Measurements from ENCODE around the gene CBLN3. TPM values are rescaled to one million over a fixed set of nuclear protein-coding genes. Genes with fewer than 3 reads are reported as not detected.

Gene CBLN3
- total RNA-seq, 1 experiment from 2014 or later, result 2.0 TPM

DNA sequence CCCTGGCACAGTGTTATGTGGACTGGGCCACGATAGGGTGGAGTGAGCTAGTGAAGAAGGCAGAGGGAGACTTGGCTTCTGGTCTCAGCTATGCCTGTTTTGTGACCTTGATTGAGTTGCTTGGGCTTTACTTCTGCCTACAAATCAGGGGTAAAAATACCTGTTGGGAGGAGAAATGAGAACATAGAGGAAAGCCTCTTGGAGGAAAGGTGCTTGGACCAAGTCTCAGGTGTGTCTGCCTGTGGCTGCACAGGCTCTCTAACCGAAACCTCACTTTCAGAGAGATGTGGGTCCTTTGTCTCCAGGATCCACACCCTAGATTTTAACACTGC lies 8.2 kb upstream of the CBLN3 start (continued):
- TF ChIP-seq, protein P1, sequence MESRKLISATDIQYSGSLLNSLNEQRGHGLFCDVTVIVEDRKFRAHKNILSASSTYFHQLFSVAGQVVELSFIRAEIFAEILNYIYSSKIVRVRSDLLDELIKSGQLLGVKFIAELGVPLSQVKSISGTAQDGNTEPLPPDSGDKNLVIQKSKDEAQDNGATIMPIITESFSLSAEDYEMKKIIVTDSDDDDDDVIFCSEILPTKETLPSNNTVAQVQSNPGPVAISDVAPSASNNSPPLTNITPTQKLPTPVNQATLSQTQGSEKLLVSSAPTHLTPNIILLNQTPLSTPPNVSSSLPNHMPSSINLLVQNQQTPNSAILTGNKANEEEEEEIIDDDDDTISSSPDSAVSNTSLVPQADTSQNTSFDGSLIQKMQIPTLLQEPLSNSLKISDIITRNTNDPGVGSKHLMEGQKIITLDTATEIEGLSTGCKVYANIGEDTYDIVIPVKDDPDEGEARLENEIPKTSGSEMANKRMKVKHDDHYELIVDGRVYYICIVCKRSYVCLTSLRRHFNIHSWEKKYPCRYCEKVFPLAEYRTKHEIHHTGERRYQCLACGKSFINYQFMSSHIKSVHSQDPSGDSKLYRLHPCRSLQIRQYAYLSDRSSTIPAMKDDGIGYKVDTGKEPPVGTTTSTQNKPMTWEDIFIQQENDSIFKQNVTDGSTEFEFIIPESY (IDR thresholded peaks at IDR 0.05; ENCODE audit: extremely low read depth, insufficient replicate concordance, low read length), result no peak
- no peak for TF ChIP-seq RAD21 (IDR thresholded peaks at IDR 0.05; ENCODE audit: low read depth)
- no peak for TF ChIP-seq EGR1 (IDR thresholded peaks at IDR 0.05; ENCODE audit: low read depth)
- no peak for TF ChIP-seq YY1 (IDR thresholded peaks at IDR 0.05; ENCODE audit: extremely low read depth, insufficient replicate concordance, low read depth, low read length)

DNA sequence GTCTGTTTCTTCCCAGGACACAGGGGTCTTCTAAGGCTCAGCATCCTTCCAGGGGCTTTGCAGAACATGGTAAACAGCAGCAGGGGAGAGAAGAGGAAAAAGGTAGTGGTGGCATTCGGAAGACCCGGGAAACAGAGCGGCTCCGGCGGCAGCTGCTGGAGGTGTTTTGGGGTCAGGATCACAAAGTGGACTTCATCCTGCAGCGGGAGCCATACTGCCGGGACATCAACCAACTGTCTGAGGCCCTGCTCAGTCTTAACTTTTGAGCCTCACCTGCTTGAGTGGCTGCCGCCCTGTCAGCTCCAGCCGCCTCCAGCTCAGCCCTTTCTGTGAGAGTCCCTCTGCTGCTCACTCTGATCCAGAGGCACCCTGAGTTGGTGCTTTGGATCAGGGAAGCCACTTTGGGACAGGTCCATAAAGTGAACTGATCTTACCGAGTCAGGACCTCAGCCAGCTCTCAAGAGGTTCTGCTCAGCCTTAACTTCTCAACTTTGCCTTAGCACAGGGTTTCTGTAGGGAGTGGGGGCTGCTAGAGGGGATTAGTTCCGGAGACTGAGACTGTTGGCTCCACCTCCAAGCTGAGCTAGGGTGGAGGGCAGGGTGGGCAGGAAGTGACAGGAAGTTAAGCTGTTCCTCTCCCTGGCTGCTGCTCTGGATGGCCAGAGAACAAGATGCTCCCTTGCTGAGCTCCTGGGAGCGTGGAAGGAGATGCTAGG lies 7.7 kb upstream of the CBLN3 start:
- Histone ChIP-seq H2AFZ (ENCODE audit: low read depth, low read length, poor library complexity, severe bottlenecking) (no peak overlapping the region), H3K4me3 (replicated peaks in 1 of 2; ENCODE audit: low read depth in 1 of 2, low read length in 2 of 2) (no peak overlapping the region), H3K9me3 (ENCODE audit: control insufficient read depth in 1 of 2, insufficient read depth in 1 of 2, low read depth in 1 of 2, low read length in 2 of 2) (no peaks in the 10 kb centered on the region), H3K79me2 (ENCODE audit: insufficient read depth, low read length) (peaks cover 18% of the 10 kb centered on the region), H3K9ac (ENCODE audit: low read length) (no peak overlapping the region), H3K27ac (ENCODE audit: low read depth, low read length) (no peak overlapping the region), H3K27me3 (ENCODE audit: insufficient read depth, low read length) (no peaks in the 10 kb centered on the region), H3K36me3 (ENCODE audit: control insufficient read depth in 1 of 2, insufficient read depth in 2 of 2, low read length in 2 of 2) (peaks cover 27 to 39% of the 10 kb centered on the region in 2 experiments; a peak in 3 of 4 replicates), H4K20me1 (ENCODE audit: insufficient read depth) (no peaks in the 10 kb centered on the region), H3K4me2 (ENCODE audit: low read length) (no peak overlapping the region), H3K9me2 (ENCODE audit: insufficient read depth) (no peaks in the 10 kb centered on the region), H3K4me1 (ENCODE audit: control insufficient read depth in 1 of 2, insufficient read depth in 2 of 2, low read length in 2 of 2) (peaks cover 5 to 11% of the 10 kb centered on the region in 2 experiments; a peak in 3 of 4 replicates)
- intact Hi-C loops (cut with micrococcal nuclease), result loop anchor here (2.0 to 10.0 kb wide), 2 partner anchors 222 to 422 kb away; partner anchors contain the start of genes CHMP4A and MDP1
- ChIA-PET RAD21 (ENCODE audit: low non-redundant PET in 1 of 2, low total read pairs in 2 of 2, uncharacterized antibody in 2 of 2, unreplicated experiment in 2 of 2) (interaction anchor here in 1 of 2 experiments (1.0 kb wide), 1 partner anchor 104 kb away, joined by 4 read pairs; no protein-coding TSS in a partner anchor), CTCF (interaction anchor here (0.5 to 4.6 kb wide), 8 partner anchors 71 to 218 kb away, joined by 3 to 82 read pairs (median 10); partner anchors contain the start of genes CIDEB and TINF2), POLR2A (interaction anchor here (1.2 to 1.9 kb wide), 4 partner anchors 72 to 167 kb away, joined by 3 to 9 read pairs (median 4); partner anchors contain the start of gene RABGGTA)
- no peak for TF ChIP-seq ZNF274 (IDR thresholded peaks at IDR 0.05; ENCODE audit: low read depth, low read length)
- no peak for TF ChIP-seq SRF (IDR thresholded peaks at IDR 0.05; ENCODE audit: low read depth)
- no peak for TF ChIP-seq YY1 (IDR thresholded peaks at IDR 0.05; ENCODE audit: extremely low read depth, insufficient replicate concordance, low read depth, low read length)
- no peak; the same call in 1 of the 2 replicates for TF ChIP-seq POLR2AphosphoS5 (IDR thresholded peaks at IDR 0.05; ENCODE audit: low read depth, low read length)
- no peak for TF ChIP-seq JUND (IDR thresholded peaks at IDR 0.05)
- no peak for TF ChIP-seq EGR1 (IDR thresholded peaks at IDR 0.05; ENCODE audit: low read depth)
- TF ChIP-seq RAD21 (IDR thresholded peaks at IDR 0.05; ENCODE audit: low read depth), result no peak
- no peak for TF ChIP-seq CBX3 (IDR thresholded peaks at IDR 0.05; ENCODE audit: low read depth)
- no peak for TF ChIP-seq EZH2phosphoT487 (IDR thresholded peaks at IDR 0.05; ENCODE audit: borderline replicate concordance)
- no peak for TF ChIP-seq POLR2A (IDR thresholded peaks at IDR 0.05; ENCODE audit: borderline replicate concordance, extremely low read depth, insufficient read depth, insufficient read length)
- TF ChIP-seq EZH2 (IDR thresholded peaks at IDR 0.05), result no peak
- no peak for TF ChIP-seq ELF1 (IDR thresholded peaks at IDR 0.05; ENCODE audit: borderline replicate concordance, low read depth)
- no peak for TF ChIP-seq TCF7L2 (IDR thresholded peaks at IDR 0.05; ENCODE audit: borderline replicate concordance, extremely low read depth, insufficient read depth, insufficient read length)
- no peak for DNase-seq (ENCODE audit: low read depth, low spot score)
- no peak for ATAC-seq
- BruUV-seq (replicated peaks), result no TSS peak
